Measurements from ENCODE around the gene SLIT1. TPM values are rescaled to one million over a fixed set of nuclear protein-coding genes. Genes with fewer than 3 reads are reported as not detected.

Gene SLIT1
- total and polyA plus RNA-seq, 2 donors (not counting 1 experiment from before 2014, with no cell fraction given), result 0.15 to 0.49 TPM

- Histone ChIP-seq H3K79me2 (ENCODE audit: control insufficient read depth, insufficient read depth, low read length) (no peaks in the 10 kb centered on the region), H3K27ac (ENCODE audit: low read length in 2 of 2) (no peak overlapping the region), H3K4me1 (ENCODE audit: control insufficient read depth in 2 of 2, insufficient read depth in 2 of 2, low read length in 2 of 2) (peaks cover 4 to 15% of the 10 kb centered on the region in 2 donors), H2AFZ (ENCODE audit: insufficient read depth, low read depth, low read length, poor library complexity, severe bottlenecking) (no peak overlapping the region), H3K9ac (ENCODE audit: low read length) (no peak overlapping the region), H3K36me3 (replicated peaks in 1 of 2; ENCODE audit: control extremely low read depth in 1 of 2, control insufficient read depth in 1 of 2, extremely low read depth in 1 of 2, insufficient read depth in 2 of 2, low read length in 1 of 2) (no peaks in the 10 kb centered on the region), H4K20me1 (ENCODE audit: control insufficient read depth, insufficient read depth, low read length, poor library complexity, severe bottlenecking) (no peaks in the 10 kb centered on the region), H3K4me2 (replicated peaks; ENCODE audit: low read depth, low read length, poor library complexity, severe bottlenecking) (no peak overlapping the region), H3K9me3 (ENCODE audit: control extremely low read depth in 1 of 3, control insufficient read depth in 2 of 3, insufficient read depth in 1 of 3, low read length in 2 of 3) (no peaks in the 10 kb centered on the region), H3K27me3 (replicated peaks in 1 of 4; ENCODE audit: control extremely low read depth in 1 of 4, control insufficient read depth in 3 of 4, insufficient read depth in 4 of 4, low read length in 3 of 4) (peaks cover 0 to 3% (median 0%) of the 10 kb centered on the region in 4 experiments), H3K4me3 (ENCODE audit: control extremely low read depth in 1 of 5, extremely low read depth in 1 of 5, insufficient read depth in 1 of 5, low read depth in 2 of 5, low read length in 4 of 5) (no peak overlapping the region)
- ATAC-seq (ENCODE audit: low read depth) (no peak), DNase-seq (no peak)
- Mint-ChIP-seq H3K4me1 (peaks cover 16% of the 10 kb centered on the region), H3K27me3 (peaks cover 7% of the 10 kb centered on the region), H3K4me3 (no peak overlapping the region), H3K27ac (no peak overlapping the region), H3K9me3 (ENCODE audit: insufficient read depth) (no peaks in the 10 kb centered on the region)
- 96% methylated on average over 24 of the region's 25 CpGs for WGBS (ENCODE audit: insufficient coverage)
- ChIA-PET CTCF (interaction anchor here (1.2 kb wide), 1 partner anchor 16 kb away, joined by 4 read pairs; no protein-coding TSS in a partner anchor), POLR2A (interaction anchor here (1.0 kb wide), 1 partner anchor 12 kb away, joined by 3 read pairs; no protein-coding TSS in a partner anchor)
- no peak for TF ChIP-seq EZH2 (IDR thresholded peaks at IDR 0.05; ENCODE audit: borderline replicate concordance, insufficient read depth, low read depth, low read length, poor library complexity, severe bottlenecking)
- TF ChIP-seq CTCF (IDR thresholded peaks at IDR 0.05), result no peak
- intact Hi-C loops (cut with micrococcal nuclease), result loop anchor here (10.0 kb wide), 1 partner anchor 256 kb away; no protein-coding TSS in a partner anchor
These were observed 165.0 kb downstream of the SLIT1 start for GRCh38 chr10:97020452-97021400.
